ENCODE measurements around the gene POLG.
"Not testable (repeated sequence)": the region's sequence is repeated elsewhere in the genome, so short reads cannot be mapped to it uniquely, and the experiment has no call there.

POLG gene

GRCh38 chr15:89323825-89324224 lies 10.8 kb downstream of the POLG start:
- no peak for DNase-seq

- DNase-seq: no peak
Measured at GRCh38 chr15:89322822-89323221, 11.8 kb downstream of the POLG start.

GRCh38 chr15:89321521-89322410 lies 12.9 kb downstream of the POLG start:
- no peak for DNase-seq

- DNase-seq: no peak
Measured at GRCh38 chr15:89320200-89320599, 14.4 kb downstream of the POLG start.

- no peak for DNase-seq
Measured at GRCh38 chr15:89319678-89320077, 14.9 kb downstream of the POLG start.

- DNase-seq: no peak
Measured at GRCh38 chr15:89317186-89317720, 17.4 kb downstream of the POLG start.

GRCh38 chr15:89316504-89316903 lies 18.1 kb downstream of the POLG start:
- DNase-seq: no peak

GRCh38 chr15:89315375-89315929 lies 19.2 kb downstream of the POLG start:
- DNase-seq: no peak

GRCh38 chr15:89309993-89310392 lies 24.6 kb downstream of the POLG start:
- DNase-seq: no peak

- no peak for DNase-seq
Measured at GRCh38 chr15:89308236-89308635, 26.4 kb downstream of the POLG start.

- no peak for DNase-seq
Measured at GRCh38 chr15:89307791-89308190, 26.8 kb downstream of the POLG start.

GRCh38 chr15:89307046-89307587 lies 27.5 kb downstream of the POLG start:
- DNase-seq: no peak

- DNase-seq: no peak
Measured at GRCh38 chr15:89305395-89305794, 29.2 kb downstream of the POLG start.

- no peak for DNase-seq
Measured at GRCh38 chr15:89303986-89304385, 30.6 kb downstream of the POLG start.

- no peak for DNase-seq
Measured at GRCh38 chr15:89301304-89302089, 33.1 kb downstream of the POLG start.

GRCh38 chr15:89299896-89300295 lies 34.7 kb downstream of the POLG start:
- no peak for DNase-seq

- no peak for DNase-seq
Measured at GRCh38 chr15:89293012-89293411, 41.6 kb downstream of the POLG start.

GRCh38 chr15:89291934-89292438 lies 42.6 kb downstream of the POLG start:
- no peak for DNase-seq

- no peak for DNase-seq
Measured at GRCh38 chr15:89283201-89283600, 51.4 kb downstream of the POLG start.

GRCh38 chr15:89282631-89283030 lies 52.0 kb downstream of the POLG start:
- DNase-seq: no peak

GRCh38 chr15:89278307-89278706 lies 56.3 kb downstream of the POLG start:
- DNase-seq: no peak

- DNase-seq: not testable (repeated sequence)
Measured at GRCh38 chr15:89277281-89277680, 57.3 kb downstream of the POLG start.
